Measurements from ENCODE around the gene RALGAPA2. TPM values are rescaled to one million over a fixed set of nuclear protein-coding genes. Genes with fewer than 3 reads are reported as not detected.

RALGAPA2 gene
- total RNA-seq, 1 donor from 2014 or later, result 16.5 TPM

- DNase-seq (ENCODE audit: missing footprints) (no peak), ATAC-seq (no peak)
- intact Hi-C loops (cut with DNase I), result no loop called here
Measured at GRCh38 chr20:20386192-20386591, 326.3 kb downstream of the RALGAPA2 start.

GRCh38 chr20:20375862-20376261 lies 336.6 kb downstream of the RALGAPA2 start:
- ATAC-seq, result no peak
- intact Hi-C loops (cut with DNase I), result no loop called here
- no peak for DNase-seq (ENCODE audit: missing footprints)

- ATAC-seq, result no peak
- intact Hi-C loops (cut with DNase I), result no loop called here
- no peak for DNase-seq (ENCODE audit: missing footprints)
Measured at GRCh38 chr20:20373091-20373571, 339.3 kb downstream of the RALGAPA2 start.

- intact Hi-C loops (cut with DNase I), result no loop called here
- DNase-seq (ENCODE audit: missing footprints), result no peak
- no peak for ATAC-seq
Measured at GRCh38 chr20:20371681-20372080, 340.8 kb downstream of the RALGAPA2 start.

- ATAC-seq, result no peak
- intact Hi-C loops (cut with DNase I), result no loop called here
Measured at GRCh38 chr20:20371083-20371482, 341.4 kb downstream of the RALGAPA2 start.

GRCh38 chr20:20370094-20370575 lies 342.3 kb downstream of the RALGAPA2 start:
- no peak for DNase-seq (ENCODE audit: missing footprints)
- no peak for ATAC-seq
- intact Hi-C loops (cut with DNase I), result no loop called here

More at GRCh38 chr20:20371083-20371482, 341.4 kb downstream of the RALGAPA2 start:
- DNase-seq (ENCODE audit: missing footprints), result no peak

GRCh38 chr20:20369250-20370093 lies 343.0 kb downstream of the RALGAPA2 start:
- intact Hi-C loops (cut with DNase I), result loop anchor here (10.0 kb wide), 1 partner anchor 95 kb away; no protein-coding TSS in a partner anchor
- DNase-seq (ENCODE audit: missing footprints) (no peak), ATAC-seq (no peak)

- DNase-seq (ENCODE audit: missing footprints) (no peak), ATAC-seq (no peak)
- intact Hi-C loops (cut with DNase I), result loop anchor here (10.0 kb wide), 1 partner anchor 96 kb away; no protein-coding TSS in a partner anchor
Measured at GRCh38 chr20:20368418-20369249, 343.8 kb downstream of the RALGAPA2 start.

- DNase-seq (ENCODE audit: missing footprints), result no peak
- intact Hi-C loops (cut with DNase I), result loop anchor here (10.0 kb wide), 1 partner anchor 97 kb away; no protein-coding TSS in a partner anchor
- ATAC-seq, result no peak
Measured at GRCh38 chr20:20367575-20368417, 344.6 kb downstream of the RALGAPA2 start, which contains the start of gene INSM1. INSM1 (plus strand) TSS chr20:20368104; CDS start chr20:20368268, 164 bp downstream.

- no peak for ATAC-seq
- intact Hi-C loops (cut with DNase I), result loop anchor here (10.0 kb wide), 1 partner anchor 98 kb away; no protein-coding TSS in a partner anchor
- DNase-seq (ENCODE audit: missing footprints), result no peak
Measured at GRCh38 chr20:20366876-20367574, 345.4 kb downstream of the RALGAPA2 start.

- ATAC-seq (no peak), DNase-seq (ENCODE audit: missing footprints) (no peak)
- intact Hi-C loops (cut with DNase I), result loop anchor here (10.0 kb wide), 1 partner anchor 98 kb away; no protein-coding TSS in a partner anchor
Measured at GRCh38 chr20:20366551-20366875, 345.9 kb downstream of the RALGAPA2 start.

- ATAC-seq (no peak), DNase-seq (ENCODE audit: missing footprints) (no peak)
- intact Hi-C loops (cut with DNase I), result loop anchor here (10.0 kb wide), 1 partner anchor 99 kb away; no protein-coding TSS in a partner anchor
Measured at GRCh38 chr20:20365480-20366161, 346.8 kb downstream of the RALGAPA2 start.

- no peak for DNase-seq (ENCODE audit: missing footprints)
- intact Hi-C loops (cut with DNase I), result loop anchor here (5.0 to 10.0 kb wide), 2 partner anchors 100 to 278 kb away; no protein-coding TSS in a partner anchor
- ATAC-seq, result no peak
Measured at GRCh38 chr20:20364593-20365479, 347.6 kb downstream of the RALGAPA2 start.

GRCh38 chr20:20363799-20364592 lies 348.4 kb downstream of the RALGAPA2 start:
- intact Hi-C loops (cut with DNase I), result loop anchor here (5.0 to 10.0 kb wide), 2 partner anchors 101 to 277 kb away; no protein-coding TSS in a partner anchor
- no peak for DNase-seq (ENCODE audit: missing footprints)
- ATAC-seq, result no peak

GRCh38 chr20:20363434-20363798 lies 349.0 kb downstream of the RALGAPA2 start:
- ATAC-seq (no peak), DNase-seq (ENCODE audit: missing footprints) (no peak)
- intact Hi-C loops (cut with DNase I), result loop anchor here (5.0 to 10.0 kb wide), 2 partner anchors 101 to 276 kb away; no protein-coding TSS in a partner anchor

All from Right ventricle myocardium inferior (tissue), 1 donor.